GM21447 (cell line): ENCODE measurements around the gene ARHGEF10L.

Source experiments
- ATAC-seq: cut with Tn5 transposase; IDR thresholded peaks from one replicate; pipeline ENCODE4 v1.9.1; 2021; ENCODE audit not compliant: unreplicated experiment

The ARHGEF10L gene

GRCh38 chr1:17520473-17521319 is 18.8 kb upstream of the ARHGEF10L start:
- no peak for ATAC-seq

- ATAC-seq, result no peak
Measured at GRCh38 chr1:17521946-17522612, 17.4 kb upstream of the ARHGEF10L start.

GRCh38 chr1:17523321-17524041 is 16.0 kb upstream of the ARHGEF10L start:
- ATAC-seq, result no peak

- no peak for ATAC-seq
Measured at GRCh38 chr1:17524645-17525044, 14.9 kb upstream of the ARHGEF10L start.

- no peak for ATAC-seq
Measured at GRCh38 chr1:17525996-17526686, 13.4 kb upstream of the ARHGEF10L start.

- ATAC-seq, result no peak
Measured at GRCh38 chr1:17527036-17527914, 12.2 kb upstream of the ARHGEF10L start.

- no peak for ATAC-seq
Measured at GRCh38 chr1:17529381-17529780, 10.1 kb upstream of the ARHGEF10L start.

GRCh38 chr1:17531343-17531681 is 8.2 kb upstream of the ARHGEF10L start:
- no peak for ATAC-seq

- no peak for ATAC-seq
Measured at GRCh38 chr1:17531682-17532487, 7.6 kb upstream of the ARHGEF10L start.

GRCh38 chr1:17533201-17533600 is 6.3 kb upstream of the ARHGEF10L start:
- no peak for ATAC-seq

- ATAC-seq, result no peak
Measured at GRCh38 chr1:17535300-17535936, 4.1 kb upstream of the ARHGEF10L start.

GRCh38 chr1:17538010-17538409 is 1.5 kb upstream of the ARHGEF10L start:
- ATAC-seq, result no peak

- ATAC-seq, result no peak
Measured at GRCh38 chr1:17538428-17539117, 925 bp upstream of the ARHGEF10L start.

GRCh38 chr1:17539118-17539476 is 401 bp upstream of the ARHGEF10L start:
- no peak for ATAC-seq

GRCh38 chr1:17540255-17541001 is 930 bp downstream of the ARHGEF10L start:
- no peak for ATAC-seq

GRCh38 chr1:17542645-17543044 is 3.1 kb downstream of the ARHGEF10L start:
- ATAC-seq, result no peak

- ATAC-seq, result no peak
Measured at GRCh38 chr1:17544776-17545350, 5.4 kb downstream of the ARHGEF10L start.
